AG20443 (cell line): Measurements from ENCODE around the gene EID2.

ENCODE experiments used
- DNase-seq: peaks from one replicate; pipeline ENCODE4 v3.0.0; 2012; ENCODE audit warnings: low spot score, mixed read lengths

The EID2 gene, protein sequence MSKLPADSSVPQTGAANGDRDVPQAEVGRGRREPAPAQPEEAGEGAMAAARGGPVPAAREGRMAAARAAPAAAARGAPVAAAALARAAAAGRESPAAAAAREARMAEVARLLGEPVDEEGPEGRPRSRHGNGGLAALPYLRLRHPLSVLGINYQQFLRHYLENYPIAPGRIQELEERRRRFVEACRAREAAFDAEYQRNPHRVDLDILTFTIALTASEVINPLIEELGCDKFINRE

GRCh38 chr19:39539518-39540332, at the start of gene EID2:
Gene EID2 (minus strand): TSS chr19:39540161. CDS start chr19:39540079, 82 bp downstream.
- peak; percentile 99 for DNase-seq

DNA sequence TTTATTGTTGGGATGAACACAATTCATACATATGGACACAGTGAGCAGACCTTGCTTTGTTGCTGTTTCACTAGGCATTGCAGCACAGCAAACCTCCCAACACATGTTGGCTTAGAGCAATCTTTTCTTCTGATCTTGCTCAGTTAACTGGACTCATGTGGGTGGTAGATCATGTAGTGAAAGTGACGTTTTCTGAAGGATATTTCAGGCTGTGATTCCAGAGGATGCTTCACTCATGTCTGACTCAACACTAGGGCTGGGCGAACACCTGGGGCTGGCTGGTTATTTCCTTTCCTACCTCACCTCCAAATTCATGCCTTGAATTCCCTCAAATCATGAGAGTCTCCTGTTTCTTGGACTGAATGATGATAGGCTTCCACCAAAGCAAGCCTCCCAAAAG, 48.1 kb upstream of the EID2 start:
- no peak for DNase-seq

- DNase-seq: no peak
These were observed 47.5 kb upstream of the EID2 start for GRCh38 chr19:39587496-39587895.

DNA sequence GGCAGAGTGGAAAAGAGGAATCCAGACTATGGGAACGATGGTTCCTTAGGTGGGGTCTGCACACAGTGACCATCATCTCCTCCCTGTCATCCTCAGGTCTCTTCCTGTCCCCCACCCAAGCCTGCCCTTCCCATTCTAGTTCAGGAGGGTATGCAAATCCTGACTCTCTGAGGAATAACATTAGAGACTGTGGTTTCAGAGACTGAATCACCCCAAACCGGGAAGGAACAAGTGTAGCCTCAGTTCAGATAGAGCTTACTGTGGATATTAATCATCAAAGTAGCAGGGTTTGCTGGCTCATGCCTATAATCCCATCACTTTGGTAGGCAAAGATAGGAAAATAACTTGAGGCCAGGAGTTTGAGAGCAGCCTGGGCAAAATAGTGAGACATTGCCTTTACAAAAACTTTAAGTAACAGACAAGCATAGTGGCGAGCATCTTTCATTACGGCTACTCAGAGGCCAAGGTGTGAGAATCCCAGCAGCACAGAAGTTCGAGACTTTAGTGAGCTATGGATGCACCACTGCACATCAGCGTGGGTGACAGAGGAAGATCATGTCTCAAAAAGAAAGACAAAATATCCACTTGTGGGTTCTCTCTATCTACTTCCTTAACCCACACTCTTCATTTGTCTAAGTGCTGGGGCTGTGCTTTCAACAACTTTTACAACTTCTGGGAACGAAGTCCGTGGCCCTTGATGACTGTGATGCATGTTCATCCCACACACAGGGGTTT, 43.1 kb upstream of the EID2 start:
- no peak for DNase-seq

DNA sequence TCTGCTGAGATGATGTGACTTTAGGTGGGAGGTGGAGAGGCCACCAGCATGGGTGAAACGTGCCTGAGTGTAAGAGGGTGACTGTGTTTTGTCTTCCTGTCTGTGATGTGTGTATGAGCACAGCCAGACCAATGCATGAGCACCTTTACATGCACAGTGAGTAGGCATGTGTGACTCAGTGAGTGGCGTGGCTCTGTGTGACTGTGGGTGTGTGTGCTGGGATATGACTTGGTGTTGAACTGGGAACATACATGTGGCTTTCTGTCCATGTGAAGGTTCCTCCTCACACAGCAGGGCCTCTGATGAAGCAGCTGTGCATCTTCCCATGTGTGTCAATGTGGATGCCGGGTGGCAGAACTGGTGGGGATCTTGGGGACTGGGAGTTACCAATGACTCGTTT, 42.5 kb upstream of the EID2 start:
- DNase-seq: no peak

GRCh38 chr19:39568604-39569003, 28.6 kb upstream of the EID2 start:
- peak; percentile 19 for DNase-seq

DNA sequence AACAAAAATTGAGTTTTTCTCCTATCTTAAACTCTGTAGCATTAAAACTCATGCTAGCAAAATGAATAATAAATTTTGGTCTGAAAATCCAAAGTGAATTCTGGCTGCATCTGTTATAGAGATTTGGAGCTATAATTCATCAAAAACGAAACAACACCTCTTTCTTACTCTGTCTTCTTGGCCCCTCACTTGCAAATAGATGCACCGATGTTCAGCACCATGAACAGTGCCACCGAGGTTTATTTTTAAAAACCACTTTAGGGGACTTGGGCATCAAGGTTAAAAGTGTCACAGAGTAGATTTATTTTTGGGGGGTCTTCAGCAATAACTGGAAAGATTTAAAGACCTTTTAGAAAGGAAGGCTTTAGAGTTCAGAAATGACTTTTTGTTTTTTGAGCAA, 26.1 kb upstream of the EID2 start:
- no peak for DNase-seq

DNA sequence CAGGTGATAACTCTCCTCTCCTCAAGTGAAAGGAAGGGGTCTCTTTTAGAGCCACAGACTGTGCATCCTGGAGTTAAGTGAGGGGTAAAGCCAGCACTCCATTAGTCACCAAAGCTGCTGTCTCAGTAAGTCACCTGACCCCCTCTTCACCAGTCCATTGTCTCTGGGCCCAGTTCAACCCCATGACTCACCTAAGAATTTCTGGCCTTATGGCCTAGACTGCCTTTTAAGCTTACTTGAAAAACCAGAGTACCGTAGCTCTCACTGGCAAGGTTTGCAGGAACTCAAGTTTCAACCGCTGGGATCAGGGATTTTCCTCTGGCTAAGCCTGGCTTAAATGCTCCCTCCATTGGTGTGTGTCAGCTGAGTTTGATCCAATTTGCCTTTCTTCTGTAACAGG, 23.4 kb upstream of the EID2 start:
- DNase-seq: no peak

DNA sequence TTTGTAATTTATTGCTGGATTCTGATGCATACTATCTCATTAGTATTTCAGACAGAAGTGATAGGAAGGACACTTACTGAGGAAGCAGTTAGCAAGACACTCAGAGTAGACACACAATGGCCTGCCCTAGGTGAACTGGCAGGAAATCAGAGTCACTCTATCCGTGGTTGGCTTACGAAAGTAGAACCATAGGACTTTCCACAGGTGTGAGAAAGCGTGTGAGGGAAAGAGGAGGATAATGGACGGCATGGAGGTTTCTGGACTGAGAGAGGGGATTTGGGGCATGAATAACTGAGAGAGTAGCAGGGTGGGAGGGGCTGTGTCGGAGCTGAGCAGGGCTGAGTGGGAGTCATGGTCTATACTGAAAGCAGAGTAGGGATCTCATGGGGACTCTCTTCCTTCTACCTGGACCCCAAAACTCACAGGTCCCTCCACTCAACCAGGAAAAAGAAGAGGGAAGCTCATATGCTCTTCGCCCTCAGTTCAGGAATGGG, 18.7 kb upstream of the EID2 start:
- DNase-seq: no peak

DNA sequence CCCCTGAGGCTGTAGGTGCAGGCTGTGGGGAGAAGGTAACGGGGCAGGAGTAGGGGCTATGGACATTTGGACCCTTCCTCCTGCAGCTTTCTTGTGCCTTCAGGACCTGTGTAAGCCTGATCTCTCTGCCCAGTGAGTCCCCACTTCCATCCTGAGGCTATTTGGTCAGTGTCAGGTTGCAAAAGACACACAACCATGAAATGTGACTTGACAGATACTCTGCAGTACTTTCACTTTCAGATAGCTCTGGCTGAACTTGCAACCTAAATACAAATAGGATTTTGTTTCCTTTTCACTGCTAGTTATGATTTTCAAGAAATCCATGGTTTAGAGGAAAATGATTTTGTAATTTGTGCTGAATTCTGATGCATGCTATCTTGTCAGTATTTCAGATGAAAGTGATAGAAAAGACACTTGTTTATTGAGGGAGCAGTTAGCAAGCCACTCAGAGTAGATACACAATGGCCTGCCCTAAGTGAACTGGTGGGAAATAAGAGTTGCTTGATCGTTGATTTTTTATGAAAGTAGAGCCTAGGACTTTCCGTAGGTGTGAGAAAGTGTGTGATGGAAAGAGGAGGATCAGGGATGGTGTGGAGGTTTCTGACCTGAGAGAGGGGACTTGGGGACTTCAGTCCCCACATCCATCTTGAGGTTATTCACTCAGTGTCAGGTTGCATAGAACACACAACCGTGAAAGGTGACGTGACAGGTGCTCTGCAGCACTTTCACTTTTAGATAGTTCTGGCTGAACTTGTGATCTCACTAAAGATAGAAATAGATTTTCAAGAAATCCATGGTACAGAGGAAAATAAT, 18.1 kb upstream of the EID2 start:
- no peak for DNase-seq

- DNase-seq: no peak
These were observed 15.9 kb upstream of the EID2 start for GRCh38 chr19:39555883-39556282.

DNA sequence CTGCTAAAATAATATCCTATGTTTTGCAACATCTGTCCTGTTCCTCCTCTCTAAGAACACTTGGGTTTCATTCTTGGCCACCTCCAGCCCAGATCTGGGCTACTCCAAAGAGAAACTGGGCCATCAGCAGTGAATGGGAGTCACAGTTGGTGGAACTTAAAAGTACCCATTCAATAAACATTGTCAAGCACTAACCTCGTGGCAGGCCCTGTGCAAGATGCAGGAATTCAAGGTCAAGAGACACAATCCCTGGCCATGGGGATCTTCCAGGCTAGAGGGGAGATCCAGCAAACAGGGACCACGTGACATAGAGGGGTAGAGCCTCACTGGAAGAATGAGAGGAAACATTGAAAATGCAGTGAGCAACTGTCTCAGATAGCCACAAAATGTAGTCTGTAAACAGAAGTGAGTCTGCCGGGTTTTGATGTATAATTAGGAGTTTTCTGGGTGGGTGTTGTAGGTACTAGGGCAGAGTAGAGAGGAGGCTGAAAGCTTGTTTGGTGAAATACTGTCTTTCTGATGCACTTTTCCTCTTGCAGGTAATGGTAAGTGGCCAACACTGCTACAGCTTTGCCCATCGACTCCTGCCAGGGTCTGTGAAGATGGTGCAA, 14.8 kb upstream of the EID2 start:
- DNase-seq: no peak

DNA sequence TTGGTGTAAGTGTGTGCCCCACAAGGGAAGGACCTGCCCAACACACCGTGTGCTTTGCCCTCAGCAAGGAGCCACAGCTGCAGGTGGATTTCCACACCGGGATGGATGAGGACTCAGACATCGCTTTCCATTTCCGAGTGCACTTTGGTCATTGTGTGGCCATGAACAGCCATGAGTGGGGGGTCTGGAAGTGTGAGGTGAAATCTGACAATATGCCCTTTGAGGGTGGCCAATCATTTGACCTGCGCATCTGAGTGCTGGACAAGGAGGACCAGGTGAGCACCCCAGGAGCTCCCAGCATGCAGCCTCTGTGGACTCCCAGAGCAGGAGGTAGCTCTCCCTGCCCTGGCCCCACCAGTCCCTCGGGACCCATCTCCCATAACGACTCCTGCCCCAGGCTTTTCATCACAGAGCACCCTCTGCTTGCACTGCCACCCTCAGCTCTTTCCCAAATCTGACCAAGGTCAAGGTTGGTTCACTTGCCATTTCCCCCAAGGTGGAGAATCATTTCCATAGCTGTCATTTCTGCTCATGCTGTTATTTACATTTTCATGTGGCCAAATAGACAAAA, 13.2 kb upstream of the EID2 start:
- DNase-seq: no peak

DNA sequence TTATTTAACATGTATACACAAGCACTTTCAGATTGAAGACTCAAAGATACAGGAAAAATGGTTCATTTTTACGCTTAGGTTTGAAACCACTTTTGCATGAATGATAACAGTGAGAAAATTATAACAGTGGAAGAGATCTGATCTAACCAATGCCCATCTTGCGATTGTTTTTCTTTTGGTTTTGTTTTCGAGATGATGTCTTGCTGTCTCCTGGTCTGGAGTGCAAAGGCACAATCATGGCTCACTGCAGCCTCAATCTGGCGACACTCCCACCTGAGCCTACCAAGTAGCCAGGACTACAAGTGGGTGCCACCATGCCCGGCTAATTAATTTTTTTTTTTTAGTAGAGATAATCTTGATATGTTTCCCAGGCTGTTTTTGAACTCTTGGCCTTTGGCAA, 10.2 kb upstream of the EID2 start:
- DNase-seq: no peak

- DNase-seq: no peak
These were observed 6.6 kb upstream of the EID2 start for GRCh38 chr19:39546599-39546998.

DNA sequence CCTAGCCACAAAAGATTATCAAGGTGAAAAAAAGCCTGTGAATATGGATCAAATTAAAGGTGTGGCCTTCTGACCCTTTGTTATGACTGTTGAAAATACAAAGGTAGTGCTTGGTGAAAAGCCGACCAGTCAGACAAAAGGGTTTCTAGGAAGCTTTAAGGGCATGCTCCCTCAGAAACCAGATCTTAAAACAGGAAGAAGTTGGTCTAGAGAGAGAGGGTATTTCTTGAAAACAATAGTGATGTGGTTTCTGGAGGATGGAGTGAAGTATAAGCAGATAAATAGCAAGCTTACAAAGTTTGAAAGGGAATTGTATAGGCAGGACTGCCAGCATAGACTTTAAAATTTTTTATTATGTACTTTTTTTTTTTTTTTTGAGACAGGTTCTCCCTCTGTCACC, 5.0 kb upstream of the EID2 start:
- no peak for DNase-seq

GRCh38 chr19:39544226-39544903, 4.4 kb upstream of the EID2 start:
- no peak for DNase-seq

GRCh38 chr19:39543477-39543857, 3.5 kb upstream of the EID2 start:
- DNase-seq: no peak

DNA sequence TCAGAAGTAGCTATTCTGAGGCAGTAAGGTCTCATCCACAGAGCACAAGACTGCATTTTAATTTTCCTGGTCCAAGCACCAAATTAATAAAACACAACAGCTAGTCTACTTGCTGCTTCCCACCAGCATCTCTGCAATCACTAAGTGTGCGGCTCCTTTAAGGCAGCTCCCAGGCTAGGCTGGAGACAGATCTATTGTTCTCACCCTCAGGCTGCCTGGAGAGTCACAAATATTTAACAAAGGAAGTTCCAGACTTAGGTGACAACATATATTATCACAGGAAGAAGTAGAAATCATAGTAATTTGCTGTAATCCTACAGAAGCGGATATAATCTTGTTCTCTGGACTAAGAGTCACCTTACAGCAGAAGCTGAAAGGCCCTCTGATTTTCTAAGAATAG, 2.2 kb upstream of the EID2 start:
- DNase-seq: no peak

GRCh38 chr19:39540333-39540673, 342 bp upstream of the EID2 start:
- DNase-seq: no peak

DNA sequence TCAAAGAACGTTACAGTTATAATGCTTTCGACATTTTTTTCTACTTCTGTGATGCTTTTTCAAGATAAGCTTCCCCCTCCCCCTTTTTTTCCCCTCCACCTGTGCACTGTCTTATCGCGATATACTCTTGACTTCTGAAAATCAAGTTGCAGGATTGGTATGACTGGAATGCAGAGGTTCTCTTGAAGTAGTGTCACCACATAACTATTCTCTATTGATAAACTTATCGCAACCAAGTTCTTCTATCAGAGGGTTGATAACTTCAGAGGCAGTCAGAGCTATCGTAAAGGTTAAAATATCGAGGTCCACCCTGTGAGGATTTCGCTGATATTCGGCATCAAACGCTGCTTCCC, 820 bp downstream of the EID2 start:
- DNase-seq: no peak
